ENCODE results near the gene SNX12. TPM values are rescaled to one million over a fixed set of nuclear protein-coding genes. Genes with fewer than 3 reads are reported as not detected.
"Not testable (repeated sequence)": the region's sequence is repeated elsewhere in the genome, so short reads cannot be mapped to it uniquely, and the experiment has no call there.

Gene SNX12
- total RNA-seq, 2 donors from 2014 or later = 62.1 to 76.8 TPM

- Histone ChIP-seq H3K36me3 (no peaks in the 10 kb centered on the region), H3K9me3 (no peaks in the 10 kb centered on the region), H3K4me3 (no peak overlapping the region), H3K9ac (ENCODE audit: low read depth in 2 of 2, low read length in 2 of 2) (no peak overlapping the region), H3K27ac (no peak overlapping the region), H3K4me1 (no peaks in the 10 kb centered on the region), H3K27me3 (no peaks in the 10 kb centered on the region)
- no peak for TF ChIP-seq CTCF (IDR thresholded peaks at IDR 0.05)
- peak; percentile 19 for DNase-seq
- intact Hi-C loops (cut with DNase I) = no loop called here
Observed at GRCh38 chrX:71053217-71053621, 14.9 kb downstream of the SNX12 start.

GRCh38 chrX:71052721-71053120, 15.4 kb downstream of the SNX12 start:
- no peaks in the 10 kb centered on the region for H3K4me1 ChIP-seq
- H3K9me3 ChIP-seq = no peaks in the 10 kb centered on the region
- DNase-seq = no peak
- no peak overlapping the region for H3K27ac ChIP-seq
- no peak overlapping the region for H3K4me3 ChIP-seq
- intact Hi-C loops (cut with DNase I) = no loop called here
- H3K36me3 ChIP-seq = no peaks in the 10 kb centered on the region
- TF ChIP-seq CTCF (IDR thresholded peaks at IDR 0.05) = no peak
- no peak overlapping the region for H3K9ac ChIP-seq (ENCODE audit: low read depth in 2 of 2, low read length in 2 of 2)
- H3K27me3 ChIP-seq = no peaks in the 10 kb centered on the region

- H3K4me3 ChIP-seq; H3K4me1 ChIP-seq; DNase-seq; H3K27me3 ChIP-seq; H3K27ac ChIP-seq; H3K36me3 ChIP-seq; H3K9ac ChIP-seq (ENCODE audit: low read depth in 2 of 2, low read length in 2 of 2); intact Hi-C loops (cut with DNase I); H3K9me3 ChIP-seq: not testable (repeated sequence)
Observed at GRCh38 chrX:71047891-71048290, 20.2 kb downstream of the SNX12 start.

GRCh38 chrX:71017396-71017939, 50.7 kb downstream of the SNX12 start:
- TF ChIP-seq CTCF (IDR thresholded peaks at IDR 0.05) = no peak

More at GRCh38 chrX:71017396-71017939, 50.7 kb downstream of the SNX12 start:
- Histone ChIP-seq H3K9ac (ENCODE audit: low read depth in 2 of 2, low read length in 2 of 2) (no peak overlapping the region), H3K4me3 (no peak overlapping the region), H3K9me3 (no peaks in the 10 kb centered on the region), H3K36me3 (no peaks in the 10 kb centered on the region), H3K27me3 (no peaks in the 10 kb centered on the region), H3K27ac (no peak overlapping the region), H3K4me1 (no peaks in the 10 kb centered on the region)
- DNase-seq = no peak
- intact Hi-C loops (cut with DNase I) = no loop called here

Other genes with a start within 250 kb of the SNX12 start
- gene TEX11, start 159.6 kb downstream of the SNX12 start, total RNA-seq = 1 to 10 TPM in 1 of 2 donors, under 1 TPM in 1; 0.94 to 1.0 TPM
- under 1 TPM in 1 of 2 donors, not detected in 1; 0.22 TPM for gene SLC7A3, start 137.2 kb downstream of the SNX12 start, total RNA-seq
- 10 to 100 TPM; 23.4 to 47.4 TPM for gene FOXO4, start 27.5 kb upstream of the SNX12 start, total RNA-seq
- not detected for gene CXorf65, start 38.4 kb upstream of the SNX12 start, total RNA-seq
- 10 to 100 TPM; 46.0 to 61.0 TPM for gene IL2RG, start 43.2 kb upstream of the SNX12 start, total RNA-seq
- gene MED12, start 50.3 kb upstream of the SNX12 start, total RNA-seq = 10 to 100 TPM; 35.1 to 39.7 TPM
- under 1 TPM; 0.67 to 0.82 TPM for gene NLGN3, start 76.5 kb upstream of the SNX12 start, total RNA-seq
- 100 to 1,000 TPM in 1 of 2 donors, 10 to 100 TPM in 1; 76.0 to 100 TPM for gene GJB1, start 154.9 kb upstream of the SNX12 start, total RNA-seq
- gene ZMYM3, start 185.8 kb upstream of the SNX12 start, total RNA-seq = 10 to 100 TPM; 16.6 to 17.4 TPM
- gene NONO, start 215.3 kb upstream of the SNX12 start, total RNA-seq = 100 to 1,000 TPM; 203 to 262 TPM
- 1 to 10 TPM in 1 of 2 donors, under 1 TPM in 1; 0.96 to 2.5 TPM for gene ITGB1BP2, start 233.4 kb upstream of the SNX12 start, total RNA-seq